Endothelial cell of umbilical vein (primary cell): Measurements from ENCODE around the gene RAB35. TPM values are rescaled to one million over a fixed set of nuclear protein-coding genes. Genes with fewer than 3 reads are reported as not detected.

Source experiments
- BruUV-seq: library from RNA; stranded (reverse); fragments of 400-500 nt; replicated peaks from 2 replicates; lab custom pipeline; 2021; lab: Mats Ljungman, UMichigan
- CTCF ChIA-PET: fragments of 300-600, 350-600 bp; sonication (Branson Sonifier 250); formaldehyde crosslinking; loops from one replicate; lab custom pipeline; 2021; ENCODE audit warnings: antibody characterized with exemption, inconsistent platforms; lab: Charles Lee
- POLR2A ChIA-PET: fragments of 300-600, 350-600 bp; sonication (Branson Sonifier 250); formaldehyde crosslinking; loops from one replicate; lab custom pipeline; 2021; ENCODE audit warnings: antibody characterized with exemption, inconsistent platforms; lab: Charles Lee
- DNase-seq: peaks from one replicate; pipeline ENCODE4 v3.0.0-alpha.2; 2011; ENCODE audit warnings: low read depth, low spot score
- FAIRE-seq: peaks from 2 replicates; lab custom pipeline; 2011; peaks lifted over from hg19 to GRCh38; lab: Jason Lieb, UNC
- H2AFZ ChIP-seq: 2 replicates; pipeline ENCODE4 v1.6.0; 2012; ENCODE audit warnings: low read depth, low read length, control low read depth, inconsistent platforms
- H3K27ac ChIP-seq: 2 replicates; pipeline ENCODE4 v1.5.1; 2011; ENCODE audit warnings: low read depth, mild to moderate bottlenecking, control low read depth, low read length, moderate library complexity; ENCODE audit not compliant: insufficient read depth
- H3K27me3 ChIP-seq, 2 experiments: 2 replicates each; pipeline versions ENCODE4 v1.6.0 to v1.6.1; 2011; ENCODE audit warnings: low read length in 2 of 2, mixed read lengths in 1 of 2; ENCODE audit not compliant: control insufficient read depth in 2 of 2, insufficient read depth in 2 of 2
- H3K36me3 ChIP-seq, 2 experiments: 2 replicates in 1 of 2; 3 replicates in 1 of 2; pipeline ENCODE4 v1.5.1; 2011; ENCODE audit warnings: low read length in 2 of 2, mild to moderate bottlenecking in 1 of 2, moderate library complexity in 1 of 2; ENCODE audit not compliant: control insufficient read depth in 2 of 2, insufficient read depth in 2 of 2; ENCODE audit errors: extremely low read depth in 1 of 2
- H3K4me1 ChIP-seq: 3 replicates; pipeline ENCODE4 v1.5.1; 2011; ENCODE audit warnings: mild to moderate bottlenecking, low read length; ENCODE audit not compliant: control insufficient read depth, insufficient read depth; ENCODE audit errors: extremely low read depth
- H3K4me2 ChIP-seq: 2 replicates; pipeline ENCODE4 v1.6.1; 2011; ENCODE audit warnings: low read length, control low read depth, mixed read lengths; ENCODE audit not compliant: insufficient read depth
- H3K4me3 ChIP-seq, 3 experiments: fragments of 200-600 bp in 1 of 3; sonication (generic), shearing (Covaris generic) in 1 of 3; replicated peaks in 1 of 3; 2 replicates each; pipeline ENCODE4 v1.5.1; 2011 to 2016; ENCODE audit warnings: control low read depth in 3 of 3, low read length in 3 of 3, mild to moderate bottlenecking in 2 of 3, inconsistent platforms in 1 of 3, low read depth in 1 of 3, moderate library complexity in 1 of 3; ENCODE audit not compliant: insufficient read depth in 1 of 3
- H3K79me2 ChIP-seq: 2 replicates; pipeline ENCODE4 v1.6.0; 2012; ENCODE audit warnings: low read length, inconsistent platforms; ENCODE audit not compliant: control insufficient read depth, insufficient read depth
- H3K9ac ChIP-seq: replicated peaks from 2 replicates; pipeline ENCODE3; 2011; ENCODE audit warnings: low read length, control low read depth; ENCODE audit not compliant: insufficient read depth; ENCODE audit errors: extremely low read depth
- H3K9me1 ChIP-seq: replicated peaks from 3 replicates; pipeline ENCODE4 v1.6.0; 2011; ENCODE audit warnings: mild to moderate bottlenecking, low read length; ENCODE audit not compliant: control insufficient read depth, insufficient read depth; ENCODE audit errors: extremely low read depth
- H3K9me3 ChIP-seq: replicated peaks from 2 replicates; pipeline ENCODE4 v1.5.1; 2012; ENCODE audit warnings: low read length, inconsistent platforms; ENCODE audit not compliant: control insufficient read depth, insufficient read depth
- H4K20me1 ChIP-seq: replicated peaks from 2 replicates; pipeline ENCODE3; 2011; ENCODE audit warnings: mild to moderate bottlenecking, low read length; ENCODE audit not compliant: control insufficient read depth, insufficient read depth; ENCODE audit errors: extremely low read depth
- CTCF ChIP-seq, 2 donors: IDR thresholded peaks; 1 replicate in 1 of 2; 2 replicates in 1 of 2; pipeline ENCODE4 v1.5.1; 2011; ENCODE audit warnings: low read length in 2 of 2, mild to moderate bottlenecking in 2 of 2, moderate library complexity in 2 of 2, control low read depth in 1 of 2, inconsistent platforms in 1 of 2, low read depth in 1 of 2; ENCODE audit not compliant: insufficient read depth in 1 of 2; ENCODE audit errors: extremely low read depth in 1 of 2
- EZH2 ChIP-seq: IDR thresholded peaks from 2 replicates; pipeline ENCODE4 v1.6.1; 2012; ENCODE audit warnings: borderline replicate concordance, low read depth, mild to moderate bottlenecking, moderate library complexity, low read length, inconsistent platforms; ENCODE audit not compliant: severe bottlenecking
- FOS ChIP-seq: IDR thresholded peaks from 2 replicates; pipeline ENCODE4 v1.6.1; 2011; ENCODE audit warnings: mild to moderate bottlenecking, low read length, moderate library complexity, borderline replicate concordance; ENCODE audit not compliant: insufficient read depth
- GATA2 ChIP-seq: IDR thresholded peaks from 2 replicates; pipeline ENCODE4 v1.7.0; 2011; ENCODE audit warnings: low read depth, mild to moderate bottlenecking, moderate library complexity, mixed read lengths, low read length; ENCODE audit not compliant: insufficient read length, insufficient read depth
- JUN ChIP-seq: IDR thresholded peaks from 2 replicates; pipeline ENCODE4 v1.6.1; 2011; ENCODE audit warnings: borderline replicate concordance, low read depth; ENCODE audit not compliant: insufficient read length, insufficient read depth
- MAX ChIP-seq: IDR thresholded peaks from 2 replicates; pipeline ENCODE4 v1.6.1; 2011; ENCODE audit not compliant: insufficient read depth, insufficient read length
- MYC ChIP-seq: IDR thresholded peaks from one replicate; pipeline ENCODE4 v1.6.1; 2011; ENCODE audit warnings: mild to moderate bottlenecking, low read depth, low read length
- POLR2A ChIP-seq: IDR thresholded peaks from 2 replicates; pipeline ENCODE4 v1.6.1; 2012; ENCODE audit warnings: low read depth, mild to moderate bottlenecking, control low read depth, low read length
- POLR2AphosphoS5 ChIP-seq: IDR thresholded peaks from 2 replicates; pipeline ENCODE4 v1.6.1; 2012; ENCODE audit warnings: low read depth, mild to moderate bottlenecking, control low read depth, low read length, moderate library complexity; ENCODE audit not compliant: insufficient read depth
- dilution Hi-C: fragments of 300-500 bp; cut with MboI; formaldehyde crosslinking; loops from one replicate; pipeline ENCODE4 v1.15.0; 2019; ENCODE audit warnings: low sequenced_read_pairs; ENCODE audit not compliant: extremely low pct_ligation_motif_present
- intact Hi-C: fragments of 100-400 bp; cut with micrococcal nuclease; formaldehyde crosslinking; loops from one replicate; pipeline ENCODE4 v1.10.0; 2022
- polyA plus RNA-seq, 4 experiments: library from polyadenylated mRNA; depleted of rRNA in 3 of 4; stranded (reverse) in 3 of 4; unstranded in 1 of 4; fragments of >200 nt; gene quantifications; 2 replicates each; pipeline versions ENCODE4 v1.2.1 to v1.2.3, GENCODE V29; 2011 to 2012; ENCODE audit warnings: missing spikeins in 1 of 4
- total RNA-seq: library from RNA; stranded (reverse); gene quantifications from 2 replicates; pipeline ENCODE4 v1.2.3, GENCODE V29; 2021

RAB35 gene
- total and polyA plus RNA-seq, 2 donors (not counting 3 experiments of a cell fraction or from before 2014, with no cell fraction given): 70.5 to 80.3 TPM

GRCh38 chr12:120121766-120122293, 5.3 kb upstream of the RAB35 start:
- ChIA-PET CTCF (no interaction called here), POLR2A (interaction anchor here (0.6 kb wide), 1 partner anchor 46 kb away, joined by 3 read pairs; no protein-coding TSS in a partner anchor)
- BruUV-seq: no TSS peak
- H3K9me3 ChIP-seq: no peaks in the 10 kb centered on the region
- H2AFZ ChIP-seq: no peak overlapping the region
- H3K4me2 ChIP-seq: no peak overlapping the region
- DNase-seq: no peak
- no peaks in the 10 kb centered on the region for H3K36me3 ChIP-seq
- peaks cover 31% of the 10 kb centered on the region for H3K4me1 ChIP-seq
- no peaks in the 10 kb centered on the region for H3K9me1 ChIP-seq
- H3K79me2 ChIP-seq: peaks cover 4% of the 10 kb centered on the region
- H3K27me3 ChIP-seq: no peaks in the 10 kb centered on the region
- no peak overlapping the region for H3K4me3 ChIP-seq
- H4K20me1 ChIP-seq: no peaks in the 10 kb centered on the region
- dilution Hi-C loops: no loop called here
- no peak overlapping the region for H3K9ac ChIP-seq
- no peak for FAIRE-seq
- H3K27ac ChIP-seq: no peak overlapping the region
- TF ChIP-seq MYC: no peak
- no peak for TF ChIP-seq GATA2
- TF ChIP-seq POLR2AphosphoS5: no peak
- no peak for TF ChIP-seq CTCF (IDR thresholded peaks at IDR 0.05; ENCODE audit: extremely low read depth in 1 of 2, insufficient read depth in 1 of 2, low read depth in 1 of 2, low read length in 2 of 2)
- TF ChIP-seq EZH2: no peak
- TF ChIP-seq MAX: no peak
- no peak for TF ChIP-seq POLR2A
- TF ChIP-seq FOS: no peak
- no peak for TF ChIP-seq JUN
- intact Hi-C loops: no loop called here
